SH-SY5Y (cell line): ENCODE results near the gene ZNF385D.

Source experiments
- GATA2 ChIP-seq: IDR thresholded peaks from 2 replicates; pipeline ENCODE4 v1.6.1; 2011; ENCODE audit warnings: mild to moderate bottlenecking, low read depth, low read length
- GATA3 ChIP-seq: IDR thresholded peaks from 2 replicates; pipeline ENCODE4 v1.6.1; 2011; ENCODE audit warnings: low read depth, mild to moderate bottlenecking, low read length, moderate library complexity

- TF ChIP-seq GATA3: no peak
- no peak for TF ChIP-seq GATA2
Observed at GRCh38 chr3:21531909-21532308, 219.1 kb downstream of the ZNF385D start.
